Measurements from ENCODE around the gene TMCC2. TPM values are rescaled to one million over a fixed set of nuclear protein-coding genes. Genes with fewer than 3 reads are reported as not detected.
A peak's percentile ranks its signal among the peaks of the same experiment; 100 is the strongest.

TMCC2 gene
- total and polyA plus RNA-seq, 2 experiments from 2014 or later = 2.6 to 9.9 TPM

DNA sequence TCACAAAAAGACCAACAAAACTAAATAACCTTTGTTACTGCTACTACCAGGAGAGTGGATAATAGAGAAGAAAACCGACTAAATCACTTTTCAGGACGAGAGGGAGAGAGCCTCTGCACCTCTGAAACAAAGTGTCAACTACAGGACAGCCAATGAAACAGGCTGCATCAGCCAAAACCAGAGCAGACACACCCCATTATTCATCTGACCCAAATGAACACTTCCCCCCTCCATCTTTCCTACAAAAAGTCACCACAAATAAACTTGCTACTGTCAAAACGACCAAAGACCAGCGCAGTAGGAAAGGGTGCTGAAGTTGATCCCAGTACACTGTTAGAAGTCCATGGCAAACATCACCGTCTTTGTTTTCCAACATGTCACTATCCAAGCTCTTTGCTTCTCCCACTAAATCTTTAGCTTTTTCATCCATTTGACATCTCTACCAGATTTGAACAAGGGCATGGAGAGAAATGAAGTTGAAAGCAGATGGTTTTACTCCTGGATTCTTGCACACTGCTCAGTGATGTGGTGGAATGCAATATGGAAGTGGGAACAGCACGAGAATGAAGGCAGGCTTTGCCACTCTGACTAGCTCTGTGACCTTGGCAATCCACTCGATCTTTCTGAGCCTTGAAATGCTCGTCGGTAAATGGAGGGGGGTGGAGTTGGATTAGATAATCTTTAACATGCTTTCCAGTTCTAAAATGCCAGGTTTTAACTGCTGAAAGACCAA lies 36.7 kb upstream of the TMCC2 start:
- TF ChIP-seq, protein P1, sequence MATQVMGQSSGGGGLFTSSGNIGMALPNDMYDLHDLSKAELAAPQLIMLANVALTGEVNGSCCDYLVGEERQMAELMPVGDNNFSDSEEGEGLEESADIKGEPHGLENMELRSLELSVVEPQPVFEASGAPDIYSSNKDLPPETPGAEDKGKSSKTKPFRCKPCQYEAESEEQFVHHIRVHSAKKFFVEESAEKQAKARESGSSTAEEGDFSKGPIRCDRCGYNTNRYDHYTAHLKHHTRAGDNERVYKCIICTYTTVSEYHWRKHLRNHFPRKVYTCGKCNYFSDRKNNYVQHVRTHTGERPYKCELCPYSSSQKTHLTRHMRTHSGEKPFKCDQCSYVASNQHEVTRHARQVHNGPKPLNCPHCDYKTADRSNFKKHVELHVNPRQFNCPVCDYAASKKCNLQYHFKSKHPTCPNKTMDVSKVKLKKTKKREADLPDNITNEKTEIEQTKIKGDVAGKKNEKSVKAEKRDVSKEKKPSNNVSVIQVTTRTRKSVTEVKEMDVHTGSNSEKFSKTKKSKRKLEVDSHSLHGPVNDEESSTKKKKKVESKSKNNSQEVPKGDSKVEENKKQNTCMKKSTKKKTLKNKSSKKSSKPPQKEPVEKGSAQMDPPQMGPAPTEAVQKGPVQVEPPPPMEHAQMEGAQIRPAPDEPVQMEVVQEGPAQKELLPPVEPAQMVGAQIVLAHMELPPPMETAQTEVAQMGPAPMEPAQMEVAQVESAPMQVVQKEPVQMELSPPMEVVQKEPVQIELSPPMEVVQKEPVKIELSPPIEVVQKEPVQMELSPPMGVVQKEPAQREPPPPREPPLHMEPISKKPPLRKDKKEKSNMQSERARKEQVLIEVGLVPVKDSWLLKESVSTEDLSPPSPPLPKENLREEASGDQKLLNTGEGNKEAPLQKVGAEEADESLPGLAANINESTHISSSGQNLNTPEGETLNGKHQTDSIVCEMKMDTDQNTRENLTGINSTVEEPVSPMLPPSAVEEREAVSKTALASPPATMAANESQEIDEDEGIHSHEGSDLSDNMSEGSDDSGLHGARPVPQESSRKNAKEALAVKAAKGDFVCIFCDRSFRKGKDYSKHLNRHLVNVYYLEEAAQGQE (IDR thresholded peaks at IDR 0.05; ENCODE audit: unreplicated experiment) = no peak
- TF ChIP-seq POLR2AphosphoS5 (IDR thresholded peaks at IDR 0.05; ENCODE audit: low read depth) = no peak
- TF ChIP-seq ZNF462 (CRISPR knock-in tag; IDR thresholded peaks at IDR 0.05) = no peak
- TF ChIP-seq NANOG (IDR thresholded peaks at IDR 0.05; ENCODE audit: borderline replicate concordance) = no peak
- no peak for TF ChIP-seq CREB1 (CRISPR knock-in tag; IDR thresholded peaks at IDR 0.05; ENCODE audit: low read depth)
- TF ChIP-seq, protein P2, sequence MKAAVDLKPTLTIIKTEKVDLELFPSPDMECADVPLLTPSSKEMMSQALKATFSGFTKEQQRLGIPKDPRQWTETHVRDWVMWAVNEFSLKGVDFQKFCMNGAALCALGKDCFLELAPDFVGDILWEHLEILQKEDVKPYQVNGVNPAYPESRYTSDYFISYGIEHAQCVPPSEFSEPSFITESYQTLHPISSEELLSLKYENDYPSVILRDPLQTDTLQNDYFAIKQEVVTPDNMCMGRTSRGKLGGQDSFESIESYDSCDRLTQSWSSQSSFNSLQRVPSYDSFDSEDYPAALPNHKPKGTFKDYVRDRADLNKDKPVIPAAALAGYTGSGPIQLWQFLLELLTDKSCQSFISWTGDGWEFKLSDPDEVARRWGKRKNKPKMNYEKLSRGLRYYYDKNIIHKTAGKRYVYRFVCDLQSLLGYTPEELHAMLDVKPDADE (IDR thresholded peaks at IDR 0.05) = no peak
- no peak for TF ChIP-seq ZNF114 (CRISPR knock-in tag; IDR thresholded peaks at IDR 0.05)
- no peak for TF ChIP-seq JUNB (IDR thresholded peaks at IDR 0.05; ENCODE audit: unreplicated experiment)
- no peak for TF ChIP-seq EZH2phosphoT487 (IDR thresholded peaks at IDR 0.05; ENCODE audit: unreplicated experiment)
- TF ChIP-seq EZH2 (IDR thresholded peaks at IDR 0.05; ENCODE audit: low read depth, unreplicated experiment) = no peak
- no peak for TF ChIP-seq ZNF331 (CRISPR knock-in tag; IDR thresholded peaks at IDR 0.05; ENCODE audit: low read depth)
- TF ChIP-seq, protein P3, sequence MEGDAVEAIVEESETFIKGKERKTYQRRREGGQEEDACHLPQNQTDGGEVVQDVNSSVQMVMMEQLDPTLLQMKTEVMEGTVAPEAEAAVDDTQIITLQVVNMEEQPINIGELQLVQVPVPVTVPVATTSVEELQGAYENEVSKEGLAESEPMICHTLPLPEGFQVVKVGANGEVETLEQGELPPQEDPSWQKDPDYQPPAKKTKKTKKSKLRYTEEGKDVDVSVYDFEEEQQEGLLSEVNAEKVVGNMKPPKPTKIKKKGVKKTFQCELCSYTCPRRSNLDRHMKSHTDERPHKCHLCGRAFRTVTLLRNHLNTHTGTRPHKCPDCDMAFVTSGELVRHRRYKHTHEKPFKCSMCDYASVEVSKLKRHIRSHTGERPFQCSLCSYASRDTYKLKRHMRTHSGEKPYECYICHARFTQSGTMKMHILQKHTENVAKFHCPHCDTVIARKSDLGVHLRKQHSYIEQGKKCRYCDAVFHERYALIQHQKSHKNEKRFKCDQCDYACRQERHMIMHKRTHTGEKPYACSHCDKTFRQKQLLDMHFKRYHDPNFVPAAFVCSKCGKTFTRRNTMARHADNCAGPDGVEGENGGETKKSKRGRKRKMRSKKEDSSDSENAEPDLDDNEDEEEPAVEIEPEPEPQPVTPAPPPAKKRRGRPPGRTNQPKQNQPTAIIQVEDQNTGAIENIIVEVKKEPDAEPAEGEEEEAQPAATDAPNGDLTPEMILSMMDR (conservative IDR thresholded peaks at IDR 0.05; ENCODE audit: low read depth in 2 of 2) = no peak
- no peak for TF ChIP-seq STAT1 (IDR thresholded peaks at IDR 0.05; ENCODE audit: unreplicated experiment)
- H3K4me1 ChIP-seq (ENCODE audit: insufficient read depth) = peaks cover 57% of the 10 kb centered on the region
- Mint-ChIP-seq H3K36me3 (ENCODE audit: low read depth) (no peaks in the 10 kb centered on the region; the same call in 2 of the 3 replicates), H3K4me1 (peaks cover 71% of the 10 kb centered on the region), H3K27me3 (ENCODE audit: insufficient read depth, low read depth, poor library complexity) (no peaks in the 10 kb centered on the region), H3K9me3 (no peaks in the 10 kb centered on the region), H3K4me3 (peak overlapping the region; percentile 63), H3K27ac (no peak overlapping the region; the same call in 1 of the 2 replicates)
- no peaks in the 10 kb centered on the region; the same call in 1 of the 2 replicates for H3F3A ChIP-seq (replicated peaks; ENCODE audit: low read depth)
- peak overlapping the region; percentile 60 for H3K4me2 ChIP-seq
- no peaks in the 10 kb centered on the region for H3K36me3 ChIP-seq (ENCODE audit: insufficient read depth)
- H3K27ac ChIP-seq (ENCODE audit: low read depth) = peak overlapping the region; percentile 2; the same call in 1 of the 2 replicates
- H3K79me2 ChIP-seq (replicated peaks; ENCODE audit: insufficient read depth) = peaks cover 61% of the 10 kb centered on the region
- H3K27me3 ChIP-seq (ENCODE audit: insufficient read depth) = no peaks in the 10 kb centered on the region
- no peak for DNase-seq (ENCODE audit: low spot score)
- no peaks in the 10 kb centered on the region for H3K9me2 ChIP-seq (ENCODE audit: insufficient read depth)
- no peak overlapping the region for H2AFZ ChIP-seq
- ATAC-seq = 0 out of 3 replicates have a peak, but pooled peaks have one; percentile 8
- no peaks in the 10 kb centered on the region for H4K20me1 ChIP-seq (replicated peaks; ENCODE audit: insufficient read depth)
- peak overlapping the region; percentile 6 for H3K4me3 ChIP-seq

Data from GM23338 (cell line).